ENCODE measurements around the gene NFATC1.

NFATC1 gene

GRCh38 chr18:79449551-79450288 lies 54.0 kb downstream of the NFATC1 start:
- peaks cover 25% of the 10 kb centered on the region for H3K4me1 ChIP-seq (ENCODE audit: control insufficient read depth, low read length)
- no peaks in the 10 kb centered on the region for H3K9me2 ChIP-seq (replicated peaks; ENCODE audit: control insufficient read depth, low read length)
- no peak for TF ChIP-seq EZH2phosphoT487 (IDR thresholded peaks at IDR 0.05; ENCODE audit: borderline replicate concordance, low read length)
- TF ChIP-seq CTCF (IDR thresholded peaks at IDR 0.05; ENCODE audit: low read depth, low read length, poor library complexity, severe bottlenecking) = no peak
- H3K27ac ChIP-seq (ENCODE audit: low read depth, low read length) = no peak overlapping the region
- peaks cover 44% of the 10 kb centered on the region for H3K36me3 ChIP-seq (ENCODE audit: control insufficient read depth, low read length)
- 0 out of 2 replicates have a peak, but pooled peaks cover 4% of the 10 kb centered on the region for H3F3A ChIP-seq (ENCODE audit: control insufficient read depth, insufficient read depth)
- no peaks in the 10 kb centered on the region for H3K9me3 ChIP-seq (ENCODE audit: control insufficient read depth, insufficient read depth, low read length)
- H3K4me3 ChIP-seq (ENCODE audit: low read length) = no peak overlapping the region
- H3K79me2 ChIP-seq (ENCODE audit: control insufficient read depth, low read length) = peaks cover 19% of the 10 kb centered on the region
- H3K4me2 ChIP-seq (ENCODE audit: low read length) = no peak overlapping the region
- H4K20me1 ChIP-seq (ENCODE audit: control insufficient read depth, insufficient read depth, low read depth, low read length) = no peaks in the 10 kb centered on the region
- no peaks in the 10 kb centered on the region for H3K27me3 ChIP-seq (ENCODE audit: control insufficient read depth, low read length)

GRCh38 chr18:79450289-79451080 lies 54.8 kb downstream of the NFATC1 start:
- Histone ChIP-seq H3K79me2 (ENCODE audit: control insufficient read depth, low read length) (peaks cover 18% of the 10 kb centered on the region), H4K20me1 (ENCODE audit: control insufficient read depth, insufficient read depth, low read depth, low read length) (no peaks in the 10 kb centered on the region), H3K4me3 (ENCODE audit: low read length) (no peak overlapping the region), H3K4me1 (ENCODE audit: control insufficient read depth, low read length) (peaks cover 29% of the 10 kb centered on the region), H3F3A (ENCODE audit: control insufficient read depth, insufficient read depth) (0 out of 2 replicates have a peak, but pooled peaks cover 4% of the 10 kb centered on the region), H3K36me3 (ENCODE audit: control insufficient read depth, low read length) (peaks cover 50% of the 10 kb centered on the region), H3K9me2 (replicated peaks; ENCODE audit: control insufficient read depth, low read length) (no peaks in the 10 kb centered on the region), H3K9me3 (ENCODE audit: control insufficient read depth, insufficient read depth, low read length) (no peaks in the 10 kb centered on the region), H3K4me2 (ENCODE audit: low read length) (no peak overlapping the region), H3K27ac (ENCODE audit: low read depth, low read length) (no peak overlapping the region), H3K27me3 (ENCODE audit: control insufficient read depth, low read length) (no peaks in the 10 kb centered on the region)
- no peak for TF ChIP-seq CTCF (IDR thresholded peaks at IDR 0.05; ENCODE audit: low read depth, low read length, poor library complexity, severe bottlenecking)
- TF ChIP-seq EZH2phosphoT487 (IDR thresholded peaks at IDR 0.05; ENCODE audit: borderline replicate concordance, low read length) = no peak

GRCh38 chr18:79451237-79452125 lies 55.8 kb downstream of the NFATC1 start:
- 0 out of 2 replicates have a peak, but pooled peaks cover 4% of the 10 kb centered on the region for H3F3A ChIP-seq (ENCODE audit: control insufficient read depth, insufficient read depth)
- H3K4me3 ChIP-seq (ENCODE audit: low read length) = no peak overlapping the region
- no peak overlapping the region for H3K27ac ChIP-seq (ENCODE audit: low read depth, low read length)
- no peaks in the 10 kb centered on the region for H4K20me1 ChIP-seq (ENCODE audit: control insufficient read depth, insufficient read depth, low read depth, low read length)
- H3K36me3 ChIP-seq (ENCODE audit: control insufficient read depth, low read length) = peaks cover 58% of the 10 kb centered on the region
- H3K27me3 ChIP-seq (ENCODE audit: control insufficient read depth, low read length) = no peaks in the 10 kb centered on the region
- H3K9me3 ChIP-seq (ENCODE audit: control insufficient read depth, insufficient read depth, low read length) = no peaks in the 10 kb centered on the region
- peaks cover 10% of the 10 kb centered on the region for H3K79me2 ChIP-seq (ENCODE audit: control insufficient read depth, low read length)
- peaks cover 29% of the 10 kb centered on the region for H3K4me1 ChIP-seq (ENCODE audit: control insufficient read depth, low read length)
- no peak overlapping the region for H3K4me2 ChIP-seq (ENCODE audit: low read length)
- no peak for TF ChIP-seq EZH2phosphoT487 (IDR thresholded peaks at IDR 0.05; ENCODE audit: borderline replicate concordance, low read length)
- no peak for TF ChIP-seq CTCF (IDR thresholded peaks at IDR 0.05; ENCODE audit: low read depth, low read length, poor library complexity, severe bottlenecking)
- no peaks in the 10 kb centered on the region for H3K9me2 ChIP-seq (replicated peaks; ENCODE audit: control insufficient read depth, low read length)
